ENCODE data around the gene SRRM3.

- TF ChIP-seq, protein P1, sequence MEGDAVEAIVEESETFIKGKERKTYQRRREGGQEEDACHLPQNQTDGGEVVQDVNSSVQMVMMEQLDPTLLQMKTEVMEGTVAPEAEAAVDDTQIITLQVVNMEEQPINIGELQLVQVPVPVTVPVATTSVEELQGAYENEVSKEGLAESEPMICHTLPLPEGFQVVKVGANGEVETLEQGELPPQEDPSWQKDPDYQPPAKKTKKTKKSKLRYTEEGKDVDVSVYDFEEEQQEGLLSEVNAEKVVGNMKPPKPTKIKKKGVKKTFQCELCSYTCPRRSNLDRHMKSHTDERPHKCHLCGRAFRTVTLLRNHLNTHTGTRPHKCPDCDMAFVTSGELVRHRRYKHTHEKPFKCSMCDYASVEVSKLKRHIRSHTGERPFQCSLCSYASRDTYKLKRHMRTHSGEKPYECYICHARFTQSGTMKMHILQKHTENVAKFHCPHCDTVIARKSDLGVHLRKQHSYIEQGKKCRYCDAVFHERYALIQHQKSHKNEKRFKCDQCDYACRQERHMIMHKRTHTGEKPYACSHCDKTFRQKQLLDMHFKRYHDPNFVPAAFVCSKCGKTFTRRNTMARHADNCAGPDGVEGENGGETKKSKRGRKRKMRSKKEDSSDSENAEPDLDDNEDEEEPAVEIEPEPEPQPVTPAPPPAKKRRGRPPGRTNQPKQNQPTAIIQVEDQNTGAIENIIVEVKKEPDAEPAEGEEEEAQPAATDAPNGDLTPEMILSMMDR (optimal IDR thresholded peaks at IDR 0.05 in 1 of 3, IDR thresholded peaks at IDR 0.05 in 1 of 3, conservative IDR thresholded peaks at IDR 0.05 in 1 of 3; ENCODE audit: extremely low read depth in 1 of 3, insufficient read depth in 2 of 3, low read length in 3 of 3), result no peak
- no peak for TF ChIP-seq EZH2 (IDR thresholded peaks at IDR 0.05; ENCODE audit: low read length)
These were observed 127.8 kb downstream of the SRRM3 start for GRCh38 chr7:76329479-76329878.
